A673 (cell line): ENCODE data around the gene EIF2A.

Experiments
- EZH2 ChIP-seq: fragments of 200-600 bp; sonication (generic); IDR thresholded peaks from 2 replicates; pipeline ENCODE4 v1.6.1; 2017; ENCODE audit warnings: borderline replicate concordance, low read depth, mild to moderate bottlenecking, mixed read lengths, antibody characterized with exemption, low read length; ENCODE audit not compliant: poor library complexity, severe bottlenecking
- TF ChIP-seq, protein P1 (sequence below): fragments of 300-800, 200-600 bp; sonication (generic); conservative IDR thresholded peaks from 2 replicates; pipeline ENCODE4 v1.5.1; 2017; ENCODE audit warnings: low read depth, mild to moderate bottlenecking, antibody characterized with exemption, low read length, moderate library complexity, mixed read lengths

- TF ChIP-seq EZH2, result no peak
- TF ChIP-seq, protein P1, sequence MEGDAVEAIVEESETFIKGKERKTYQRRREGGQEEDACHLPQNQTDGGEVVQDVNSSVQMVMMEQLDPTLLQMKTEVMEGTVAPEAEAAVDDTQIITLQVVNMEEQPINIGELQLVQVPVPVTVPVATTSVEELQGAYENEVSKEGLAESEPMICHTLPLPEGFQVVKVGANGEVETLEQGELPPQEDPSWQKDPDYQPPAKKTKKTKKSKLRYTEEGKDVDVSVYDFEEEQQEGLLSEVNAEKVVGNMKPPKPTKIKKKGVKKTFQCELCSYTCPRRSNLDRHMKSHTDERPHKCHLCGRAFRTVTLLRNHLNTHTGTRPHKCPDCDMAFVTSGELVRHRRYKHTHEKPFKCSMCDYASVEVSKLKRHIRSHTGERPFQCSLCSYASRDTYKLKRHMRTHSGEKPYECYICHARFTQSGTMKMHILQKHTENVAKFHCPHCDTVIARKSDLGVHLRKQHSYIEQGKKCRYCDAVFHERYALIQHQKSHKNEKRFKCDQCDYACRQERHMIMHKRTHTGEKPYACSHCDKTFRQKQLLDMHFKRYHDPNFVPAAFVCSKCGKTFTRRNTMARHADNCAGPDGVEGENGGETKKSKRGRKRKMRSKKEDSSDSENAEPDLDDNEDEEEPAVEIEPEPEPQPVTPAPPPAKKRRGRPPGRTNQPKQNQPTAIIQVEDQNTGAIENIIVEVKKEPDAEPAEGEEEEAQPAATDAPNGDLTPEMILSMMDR, result no peak
Measured at GRCh38 chr3:150609988-150610387, 63.4 kb downstream of the EIF2A start.
